NCI-H345 treated with DMSO at 0.1 percent for 48 hours (cell line): ENCODE results near the gene SMIM27.
"Not testable (repeated sequence)": the region's sequence is repeated elsewhere in the genome, so short reads cannot be mapped to it uniquely, and the experiment has no call there.

Source experiments
- DNase-seq: peaks from one replicate; lab custom pipeline; 2025; ENCODE audit not compliant: unreplicated experiment; lab: John Stamatoyannopoulos, UW

Gene SMIM27

GRCh38 chr9:32596096-32596865 lies 44.2 kb downstream of the SMIM27 start:
- DNase-seq, result no peak

- DNase-seq, result no peak
These were observed 44.8 kb downstream of the SMIM27 start for GRCh38 chr9:32596936-32597335.

- not testable (repeated sequence) for DNase-seq
These were observed 46.9 kb downstream of the SMIM27 start for GRCh38 chr9:32599021-32599420.
